H1 (cell line): Measurements from ENCODE around the gene CTTNBP2NL. TPM values are rescaled to one million over a fixed set of nuclear protein-coding genes. Genes with fewer than 3 reads are reported as not detected.

Experiments used
- CTCF ChIA-PET: fragments of 300-600 bp; sonication (Branson Sonifier 250); formaldehyde crosslinking; loops from one replicate; lab custom pipeline; 2021; ENCODE audit not compliant: partially characterized antibody; lab: Charles Lee
- POLR2A ChIA-PET: fragments of 300-600 bp; sonication (Branson Sonifier 250); formaldehyde crosslinking; loops from one replicate; lab custom pipeline; 2021; ENCODE audit warnings: inconsistent platforms; ENCODE audit not compliant: partially characterized antibody; lab: Charles Lee
- DNase-seq, 2 experiments: peaks; one replicate each; pipeline versions ENCODE4 v3.0.0 to v3.0.0-alpha.2; 2010 to 2022; ENCODE audit warnings: low spot score in 2 of 2, low read depth in 1 of 2, mixed read lengths in 1 of 2
- FAIRE-seq: peaks from 2 replicates; lab custom pipeline; 2011; peaks lifted over from hg19 to GRCh38; lab: Jason Lieb, UNC
- H2AFZ ChIP-seq: 2 replicates; pipeline ENCODE4 v1.8.1; 2012; ENCODE audit warnings: low read length, inconsistent platforms
- H2AK5ac ChIP-seq: 2 replicates; pipeline ENCODE4 v1.6.1; 2013; ENCODE audit warnings: low read depth, low read length
- H2BK120ac ChIP-seq: replicated peaks from 2 replicates; pipeline ENCODE3; 2013; ENCODE audit warnings: low read depth, low read length, inconsistent platforms
- H2BK12ac ChIP-seq: 2 replicates; pipeline ENCODE4 v1.6.1; 2013; ENCODE audit warnings: low read depth, low read length
- H2BK15ac ChIP-seq: 2 replicates; pipeline ENCODE4 v1.6.1; 2013; ENCODE audit warnings: low read length
- H2BK20ac ChIP-seq: 2 replicates; pipeline ENCODE4 v1.6.1; 2013; ENCODE audit warnings: low read length
- H2BK5ac ChIP-seq: 2 replicates; pipeline ENCODE4 v1.6.1; 2013; ENCODE audit warnings: low read depth, low read length
- H3K14ac ChIP-seq: 2 replicates; pipeline ENCODE4 v1.6.1; 2013; ENCODE audit warnings: inconsistent platforms; ENCODE audit not compliant: insufficient read length
- H3K18ac ChIP-seq: 2 replicates; pipeline ENCODE4 v1.6.1; 2013; ENCODE audit warnings: low read length; ENCODE audit errors: extremely low read depth
- H3K23ac ChIP-seq: 2 replicates; pipeline ENCODE4 v1.6.1; 2013; ENCODE audit warnings: inconsistent platforms; ENCODE audit not compliant: insufficient read length
- H3K23me2 ChIP-seq: 2 replicates; pipeline ENCODE4 v1.6.1; 2013; ENCODE audit warnings: low read depth, low read length
- H3K27ac ChIP-seq: 2 replicates; pipeline ENCODE4 v1.6.1; 2011; ENCODE audit warnings: low read depth, low read length, inconsistent platforms
- H3K27me3 ChIP-seq, 4 experiments: replicated peaks in 1 of 4; 1 replicate in 1 of 4; 2 replicates in 3 of 4; pipeline versions ENCODE4 v1.6.1 to v1.8.1; 2011 to 2013; ENCODE audit warnings: low read length in 3 of 4, mild to moderate bottlenecking in 3 of 4, inconsistent platforms in 2 of 4, mixed read lengths in 2 of 4, moderate library complexity in 1 of 4; ENCODE audit not compliant: control insufficient read depth in 3 of 4, insufficient read depth in 3 of 4; ENCODE audit errors: extremely low read depth in 1 of 4
- H3K36me3 ChIP-seq, 4 experiments: 2 replicates each; pipeline versions ENCODE4 v1.6.1 to v1.8.1; 2011 to 2013; ENCODE audit warnings: mild to moderate bottlenecking in 4 of 4, low read length in 3 of 4, moderate library complexity in 2 of 4, control low read depth in 1 of 4, inconsistent platforms in 1 of 4; ENCODE audit not compliant: insufficient read depth in 4 of 4, control insufficient read depth in 2 of 4
- H3K4ac ChIP-seq: replicated peaks from 2 replicates; pipeline ENCODE3; 2013; ENCODE audit warnings: low read length, low read depth, mixed read lengths, inconsistent platforms; ENCODE audit not compliant: insufficient read length
- H3K4me1 ChIP-seq, 4 experiments: replicated peaks in 1 of 4; 1 replicate in 1 of 4; 2 replicates in 3 of 4; pipeline versions ENCODE4 v1.6.1 to v1.8.1; 2011 to 2013; ENCODE audit warnings: low read length in 3 of 4, inconsistent platforms in 2 of 4, mixed read lengths in 1 of 4; ENCODE audit not compliant: insufficient read depth in 4 of 4, control insufficient read depth in 3 of 4
- H3K4me2 ChIP-seq, 2 experiments: 2 replicates each; pipeline versions ENCODE4 v1.6.1 to v1.8.1; 2011 to 2013; ENCODE audit warnings: low read depth in 2 of 2, low read length in 2 of 2, control low read depth in 1 of 2, inconsistent platforms in 1 of 2, mild to moderate bottlenecking in 1 of 2; ENCODE audit not compliant: insufficient read depth in 1 of 2
- H3K4me3 ChIP-seq, 4 experiments: fragments of 200-600, 300-600 bp in 1 of 4; sonication (generic), shearing (Covaris generic), sonication (Bioruptor Twin) in 1 of 4; 2 replicates each; pipeline versions ENCODE4 v1.5.1 to v1.8.1; 2011 to 2016; ENCODE audit warnings: low read length in 4 of 4, low read depth in 3 of 4, control low read depth in 2 of 4, inconsistent platforms in 2 of 4, mild to moderate bottlenecking in 2 of 4, mixed read lengths in 1 of 4, moderate library complexity in 1 of 4; ENCODE audit not compliant: insufficient read depth in 2 of 4; ENCODE audit errors: extremely low read depth in 1 of 4
- H3K56ac ChIP-seq: replicated peaks from 2 replicates; pipeline ENCODE3; 2013; ENCODE audit warnings: low read depth, mild to moderate bottlenecking, mixed read lengths, low read length, inconsistent platforms; ENCODE audit not compliant: insufficient read length
- H3K79me1 ChIP-seq: 2 replicates; pipeline ENCODE4 v1.6.1; 2013; ENCODE audit warnings: low read depth, low read length, control low read depth
- H3K79me2 ChIP-seq, 2 experiments: 2 replicates each; pipeline versions ENCODE4 v1.6.1 to v1.8.1; 2012 to 2013; ENCODE audit warnings: low read length in 2 of 2, mild to moderate bottlenecking in 2 of 2, inconsistent platforms in 1 of 2; ENCODE audit not compliant: insufficient read depth in 2 of 2, control insufficient read depth in 1 of 2
- H3K9ac ChIP-seq, 4 experiments: replicated peaks in 1 of 4; 1 replicate in 1 of 4; 2 replicates in 3 of 4; pipeline versions ENCODE4 v1.6.1 to v1.8.1; 2011 to 2013; ENCODE audit warnings: low read depth in 3 of 4, low read length in 3 of 4, control low read depth in 2 of 4, mild to moderate bottlenecking in 2 of 4, moderate library complexity in 2 of 4, inconsistent platforms in 1 of 4; ENCODE audit errors: extremely low read depth in 1 of 4
- H3K9me3 ChIP-seq, 2 experiments: 2 replicates each; pipeline versions ENCODE4 v1.6.1 to v1.8.1; 2012 to 2013; ENCODE audit warnings: mild to moderate bottlenecking in 2 of 2, moderate library complexity in 2 of 2, control low read depth in 1 of 2, inconsistent platforms in 1 of 2, low read depth in 1 of 2, low read length in 1 of 2, mixed read lengths in 1 of 2; ENCODE audit not compliant: insufficient read depth in 2 of 2
- H4K20me1 ChIP-seq, 2 experiments: replicated peaks in 1 of 2; 2 replicates each; pipeline versions ENCODE3 to v1.8.1; 2011 to 2013; ENCODE audit warnings: inconsistent platforms in 2 of 2, low read length in 2 of 2, mild to moderate bottlenecking in 1 of 2; ENCODE audit not compliant: insufficient read depth in 2 of 2, control insufficient read depth in 1 of 2
- H4K5ac ChIP-seq: 2 replicates; pipeline ENCODE4 v1.6.1; 2013; ENCODE audit warnings: low read length, low read depth, mixed read lengths, inconsistent platforms; ENCODE audit not compliant: insufficient read length
- H4K8ac ChIP-seq: 2 replicates; pipeline ENCODE4 v1.8.0; 2013; ENCODE audit warnings: mild to moderate bottlenecking, moderate library complexity, low read length, inconsistent platforms; ENCODE audit not compliant: insufficient read depth; ENCODE audit errors: extremely low read depth
- H4K91ac ChIP-seq: replicated peaks from 2 replicates; pipeline ENCODE3; 2013; ENCODE audit warnings: low read length, mixed read lengths, inconsistent platforms; ENCODE audit not compliant: insufficient read length
- BACH1 ChIP-seq: IDR thresholded peaks from 2 replicates; pipeline ENCODE4 v1.6.1; 2012; ENCODE audit warnings: low read length, improper control_type of control experiment
- CBX5 ChIP-seq: fragments of 300-800, 300-1000 bp; sonication (generic); IDR thresholded peaks from 2 replicates; pipeline ENCODE4 v1.7.1; 2016; ENCODE audit warnings: antibody characterized with exemption, low read length, low read depth
- CBX8 ChIP-seq: fragments of 300-800, 300-1000 bp; sonication (generic); IDR thresholded peaks from 2 replicates; pipeline ENCODE4 v1.7.1; 2016; ENCODE audit warnings: low read depth, low read length, borderline replicate concordance
- HDAC2 ChIP-seq, 2 experiments: fragments of 300-600 bp in 1 of 2; sonication (generic) in 1 of 2; IDR thresholded peaks; 2 replicates each; pipeline ENCODE4 v1.6.1; 2011 to 2012; ENCODE audit warnings: low read depth in 2 of 2, low read length in 2 of 2, mild to moderate bottlenecking in 2 of 2, moderate library complexity in 2 of 2, borderline replicate concordance in 1 of 2, inconsistent platforms in 1 of 2
- RAD21 ChIP-seq, 2 experiments: IDR thresholded peaks in 1 of 2; conservative IDR thresholded peaks in 1 of 2; 2 replicates each; pipeline ENCODE4 v1.6.1; 2011; ENCODE audit warnings: low read depth in 2 of 2, low read length in 2 of 2, improper control_type of control experiment in 1 of 2, inconsistent platforms in 1 of 2, mild to moderate bottlenecking in 1 of 2, moderate library complexity in 1 of 2
- SIN3A ChIP-seq, 2 experiments: IDR thresholded peaks in 1 of 2; conservative IDR thresholded peaks in 1 of 2; 2 replicates each; pipeline ENCODE4 v1.6.1; 2011 to 2012; ENCODE audit warnings: low read length in 2 of 2, improper control_type of control experiment in 1 of 2, low read depth in 1 of 2, mild to moderate bottlenecking in 1 of 2
- TCF12 ChIP-seq: IDR thresholded peaks from 2 replicates; pipeline ENCODE4 v1.6.1; 2011; ENCODE audit warnings: low read depth, mild to moderate bottlenecking, low read length
- YY1 ChIP-seq: IDR thresholded peaks from 2 replicates; pipeline ENCODE4 v1.6.1; 2011; ENCODE audit warnings: low read depth, mild to moderate bottlenecking, low read length
- WGBS, 2 experiments: shearing (Covaris generic) in 1 of 2; methylation state at CpG; one replicate each; pipeline versions ENCODE4 v1.1.6 to v1.1.7; 2013 to 2015; ENCODE audit warnings: low lambda C conversion rate in 2 of 2, mixed read lengths in 2 of 2, inconsistent platforms in 1 of 2, low coverage in 1 of 2, missing lambda C conversion rate in 1 of 2; ENCODE audit not compliant: insufficient replicate concordance in 2 of 2, insufficient coverage in 1 of 2, insufficient read length in 1 of 2; ENCODE audit errors: extremely low coverage in 1 of 2, missing lambda C conversion rate in 1 of 2; 5-methylcytosine and 5-hydroxymethylcytosine counted together
- polyA plus RNA-seq, 7 experiments: library from polyadenylated mRNA; depleted of rRNA in 3 of 7; stranded (reverse) in 5 of 7; unstranded in 2 of 7; fragments of >200 nt in 5 of 7; fragments of 200-250 nt in 2 of 7; gene quantifications; 1 replicate in 5 of 7; 2 replicates in 1 of 7; 4 replicates in 1 of 7; pipeline versions ENCODE4 v1.2.1 to v1.2.3, GENCODE V29; 2011 to 2013; ENCODE audit warnings: missing spikeins in 2 of 7, mixed read lengths in 2 of 7
- total RNA-seq: library from RNA; stranded (reverse); fragmentation: NEBNext Ultra II Directional; extraction: Animal tissue kit (Norgen Biotek cat#: 25700); gene quantifications from 2 replicates; pipeline ENCODE4 v1.2.1, GENCODE V29; 2021

The CTTNBP2NL gene
- total and polyA plus RNA-seq, 2 of the 8 experiments (the other 6 are each of a cell fraction or from before 2014, with no cell fraction given), result 6.4 to 35.1 TPM

DNA sequence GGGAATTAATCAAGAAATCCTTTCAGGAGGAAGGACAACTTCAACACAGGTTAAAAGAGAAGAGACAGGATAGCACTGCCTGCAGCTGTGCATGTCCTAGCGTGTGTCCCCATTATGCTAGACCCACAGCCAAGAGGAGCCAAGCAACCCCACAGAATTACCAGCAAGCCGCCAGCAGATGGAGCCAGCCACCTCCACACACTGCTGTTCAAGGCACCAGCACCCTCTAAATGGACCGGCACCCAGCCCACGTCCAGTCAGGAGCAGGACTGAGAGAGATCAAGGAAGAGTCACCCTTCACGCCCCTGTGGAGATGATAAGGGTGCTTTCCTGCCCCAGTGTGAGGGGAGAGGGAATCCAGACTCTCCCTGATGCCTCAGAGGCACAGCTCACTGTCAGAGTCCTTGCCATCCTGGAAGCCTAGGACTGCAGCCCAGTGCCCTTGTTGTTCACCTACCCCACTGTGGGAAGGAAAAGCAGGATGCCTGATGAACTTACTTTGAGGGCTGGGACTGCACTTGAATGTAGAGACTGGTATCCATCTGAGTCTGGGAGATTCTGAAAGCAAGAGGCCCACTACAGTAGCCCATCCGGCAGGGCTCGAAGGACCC, 37.1 kb upstream of the CTTNBP2NL start:
- Histone ChIP-seq H2AK5ac (no peak overlapping the region), H3K27ac (no peak overlapping the region), H2BK120ac (no peak overlapping the region), H3K36me3 (no peaks in the 10 kb centered on the region), H3K9me3 (no peaks in the 10 kb centered on the region), H4K20me1 (peaks cover 0 to 2% of the 10 kb centered on the region in 2 experiments), H2BK12ac (peak overlapping the region; percentile 72), H4K5ac (no peak overlapping the region), H2BK5ac (0 out of 2 replicates have a peak overlapping the region, but pooled peaks have one; percentile 6), H4K91ac (no peak overlapping the region), H3K9ac (no peak overlapping the region), H3K23me2 (no peaks in the 10 kb centered on the region), H2BK20ac (no peak overlapping the region), H3K4me2 (no peak overlapping the region), H3K4me1 (peaks cover 0 to 6% (median 0%) of the 10 kb centered on the region in 4 experiments; a peak in 1 of 7 replicates), H3K23ac (no peak overlapping the region), H2AFZ (peak overlapping the region; percentile 95), H3K18ac (0 out of 2 replicates have a peak overlapping the region, but pooled peaks have one; percentile 7), H3K4ac (no peak overlapping the region), H3K27me3 (no peaks in the 10 kb centered on the region; a peak in 1 of 7 replicates), H2BK15ac (no peak overlapping the region), H3K4me3 (no peak overlapping the region), H3K79me1 (no peaks in the 10 kb centered on the region), H3K56ac (no peak overlapping the region), H4K8ac (no peak overlapping the region), H3K79me2 (no peaks in the 10 kb centered on the region), H3K14ac (no peak overlapping the region)
- DNase-seq, result peak; percentile 41 to 82
- WGBS, 2 experiments, result 52% methylated on average over 7 of the region's 7 CpGs; no CpG with 5 or more reads in 1 of the 2 experiments
- CTCF ChIA-PET, result interaction anchor here (0.6 to 7.7 kb wide), 36 partner anchors 10 to 1100 kb away, joined by 3 to 89 read pairs (median 4); no protein-coding TSS in a partner anchor
- FAIRE-seq, result peak; percentile 73
- POLR2A ChIA-PET, result interaction anchor here (1.3 kb wide), 1 partner anchor 58 kb away, joined by 3 read pairs; no protein-coding TSS in a partner anchor
- TF ChIP-seq CBX5, result no peak
- 0 out of 2 replicates have a peak, but pooled peaks have one; percentile 28 for TF ChIP-seq YY1
- TF ChIP-seq HDAC2 (IDR thresholded peaks at IDR 0.05; ENCODE audit: borderline replicate concordance in 1 of 2, low read depth in 2 of 2, low read length in 2 of 2), result no peak
- TF ChIP-seq SIN3A (conservative IDR thresholded peaks at IDR 0.05 in 1 of 2, IDR thresholded peaks at IDR 0.05 in 1 of 2; ENCODE audit: low read depth in 1 of 2, low read length in 2 of 2), result 0 out of 4 replicates have a peak, but pooled peaks of 1 of the 2 experiments have one; percentile 28
- no peak for TF ChIP-seq CBX8
- TF ChIP-seq BACH1, result peak; percentile 12; the same call in 1 of the 2 replicates
- TF ChIP-seq TCF12, result 0 out of 2 replicates have a peak, but pooled peaks have one; percentile 16
- peak; percentile 83 to 89 for TF ChIP-seq RAD21 (IDR thresholded peaks at IDR 0.05 in 1 of 2, conservative IDR thresholded peaks at IDR 0.05 in 1 of 2; ENCODE audit: low read depth in 2 of 2, low read length in 2 of 2)
